ENCODE data around the gene IFT88. TPM values are rescaled to one million over a fixed set of nuclear protein-coding genes. Genes with fewer than 3 reads are reported as not detected.

The IFT88 gene
- polyA plus RNA-seq, 3 donors from 2014 or later: 5.6 to 6.9 (median 6.2) TPM

DNA sequence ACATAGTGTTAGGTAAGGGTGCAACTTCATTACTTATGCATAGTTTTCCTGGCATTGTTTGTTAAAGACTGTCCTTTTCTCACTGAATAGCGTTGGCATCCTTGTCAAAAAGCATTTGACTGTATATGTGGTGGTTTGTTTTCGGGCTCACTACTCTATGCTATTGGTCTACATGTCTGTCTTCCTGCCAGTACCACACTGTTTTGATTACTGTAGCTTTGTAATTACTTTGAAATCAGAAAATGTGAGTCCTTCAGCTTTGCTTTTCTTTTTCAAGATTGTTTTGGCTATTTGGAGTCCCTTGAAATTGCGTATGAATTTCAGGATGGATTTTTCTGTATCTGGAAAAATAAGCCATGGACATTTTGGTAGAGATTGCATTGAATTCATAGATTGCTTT, 56.0 kb downstream of the IFT88 start:
- no peak for DNase-seq
- peaks cover 6 to 12% of the 10 kb centered on the region in 2 donors for H3K4me1 Mint-ChIP-seq
- H3K27ac Mint-ChIP-seq: no peak overlapping the region
- H3K27me3 Mint-ChIP-seq (ENCODE audit: low read depth in 3 of 3): peaks cover 0 to 2% (median 0%) of the 10 kb centered on the region in 3 donors
- H3K4me3 Mint-ChIP-seq: no peak overlapping the region
- peaks cover 10 to 40% (median 23%) of the 10 kb centered on the region in 3 donors for H3K36me3 Mint-ChIP-seq
- H3K9me3 Mint-ChIP-seq: peaks cover 0 to 2% (median 0%) of the 10 kb centered on the region in 6 donors

DNA sequence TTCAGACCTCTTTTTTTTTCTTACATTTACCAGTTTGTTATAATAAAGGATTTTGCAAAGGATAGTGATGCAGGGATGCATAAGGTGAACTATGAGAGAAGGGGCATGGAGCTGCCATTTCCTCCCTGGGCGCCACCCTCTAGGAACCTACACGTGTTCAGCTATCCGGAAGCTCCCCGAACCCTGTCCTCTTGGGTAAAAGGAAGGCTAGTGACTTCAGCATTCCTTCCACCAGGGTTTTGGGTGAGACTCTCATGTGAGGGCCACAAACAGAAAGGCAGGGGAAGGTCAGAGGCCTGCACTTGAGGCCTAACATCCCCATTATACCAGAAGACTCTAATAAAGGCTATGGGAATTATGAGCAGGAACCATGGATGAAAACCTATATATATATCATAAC, 57.3 kb downstream of the IFT88 start:
- Mint-ChIP-seq H3K27ac (no peak overlapping the region), H3K9me3 (peaks cover 0 to 2% (median 0%) of the 10 kb centered on the region in 6 donors), H3K27me3 (ENCODE audit: low read depth in 3 of 3) (peaks cover 0 to 2% (median 0%) of the 10 kb centered on the region in 3 donors), H3K36me3 (peaks cover 10 to 36% (median 23%) of the 10 kb centered on the region in 3 donors), H3K4me3 (no peak overlapping the region), H3K4me1 (peaks cover 6 to 12% of the 10 kb centered on the region in 2 donors)
- no peak for DNase-seq

GRCh38 chr13:20633802-20634201, 66.8 kb downstream of the IFT88 start:
- DNase-seq: no peak
- Mint-ChIP-seq H3K27me3 (ENCODE audit: low read depth in 3 of 3) (peaks cover 0 to 2% (median 1%) of the 10 kb centered on the region in 3 donors), H3K9me3 (no peaks in the 10 kb centered on the region), H3K4me1 (peaks cover 0 to 4% of the 10 kb centered on the region in 2 donors), H3K4me3 (no peak overlapping the region), H3K27ac (no peak overlapping the region), H3K36me3 (peaks cover 14 to 29% (median 16%) of the 10 kb centered on the region in 3 donors)

GRCh38 chr13:20636079-20636478, 69.1 kb downstream of the IFT88 start:
- H3K36me3 Mint-ChIP-seq: peaks cover 12 to 31% (median 20%) of the 10 kb centered on the region in 3 donors
- H3K4me1 Mint-ChIP-seq: peaks cover 0 to 4% of the 10 kb centered on the region in 2 donors
- no peak for DNase-seq
- H3K27ac Mint-ChIP-seq: no peak overlapping the region
- peaks cover 0 to 3% (median under 1%) of the 10 kb centered on the region in 3 donors for H3K27me3 Mint-ChIP-seq (ENCODE audit: low read depth in 3 of 3)
- H3K9me3 Mint-ChIP-seq: no peaks in the 10 kb centered on the region
- H3K4me3 Mint-ChIP-seq: no peak overlapping the region

GRCh38 chr13:20637811-20638210, 70.9 kb downstream of the IFT88 start:
- no peak overlapping the region for H3K27ac Mint-ChIP-seq
- H3K4me1 Mint-ChIP-seq: peaks cover 0 to 4% of the 10 kb centered on the region in 2 donors
- H3K9me3 Mint-ChIP-seq: no peaks in the 10 kb centered on the region
- H3K4me3 Mint-ChIP-seq: no peak overlapping the region
- peaks cover 0 to 3% (median 0%) of the 10 kb centered on the region in 3 donors for H3K27me3 Mint-ChIP-seq (ENCODE audit: low read depth in 3 of 3)
- DNase-seq: no peak
- H3K36me3 Mint-ChIP-seq: peaks cover 4 to 20% (median 8%) of the 10 kb centered on the region in 3 donors

GRCh38 chr13:20647758-20648157, 80.8 kb downstream of the IFT88 start:
- Mint-ChIP-seq H3K4me1 (peaks cover 0 to 3% of the 10 kb centered on the region in 2 donors), H3K27ac (no peak overlapping the region), H3K27me3 (ENCODE audit: low read depth in 3 of 3) (no peaks in the 10 kb centered on the region), H3K36me3 (peaks cover 7 to 28% (median 25%) of the 10 kb centered on the region in 3 donors), H3K9me3 (peaks cover 0 to 2% (median 0%) of the 10 kb centered on the region in 6 donors), H3K4me3 (no peak overlapping the region)
- no peak for DNase-seq

GRCh38 chr13:20652946-20653345, 86.0 kb downstream of the IFT88 start:
- Mint-ChIP-seq H3K4me1 (peaks cover 0 to 4% of the 10 kb centered on the region in 2 donors), H3K36me3 (peaks cover 0 to 13% (median 3%) of the 10 kb centered on the region in 3 donors), H3K9me3 (no peaks in the 10 kb centered on the region), H3K27me3 (ENCODE audit: low read depth in 3 of 3) (no peaks in the 10 kb centered on the region), H3K4me3 (no peak overlapping the region), H3K27ac (no peak overlapping the region)
- DNase-seq: no peak

GRCh38 chr13:20654156-20654555, 87.2 kb downstream of the IFT88 start:
- Mint-ChIP-seq H3K27ac (no peak overlapping the region), H3K36me3 (peaks cover 0 to 20% (median 3%) of the 10 kb centered on the region in 3 donors), H3K27me3 (ENCODE audit: low read depth in 3 of 3) (no peaks in the 10 kb centered on the region), H3K4me3 (no peak overlapping the region), H3K9me3 (no peaks in the 10 kb centered on the region), H3K4me1 (peaks cover 0 to 4% of the 10 kb centered on the region in 2 donors)
- DNase-seq: no peak

DNA sequence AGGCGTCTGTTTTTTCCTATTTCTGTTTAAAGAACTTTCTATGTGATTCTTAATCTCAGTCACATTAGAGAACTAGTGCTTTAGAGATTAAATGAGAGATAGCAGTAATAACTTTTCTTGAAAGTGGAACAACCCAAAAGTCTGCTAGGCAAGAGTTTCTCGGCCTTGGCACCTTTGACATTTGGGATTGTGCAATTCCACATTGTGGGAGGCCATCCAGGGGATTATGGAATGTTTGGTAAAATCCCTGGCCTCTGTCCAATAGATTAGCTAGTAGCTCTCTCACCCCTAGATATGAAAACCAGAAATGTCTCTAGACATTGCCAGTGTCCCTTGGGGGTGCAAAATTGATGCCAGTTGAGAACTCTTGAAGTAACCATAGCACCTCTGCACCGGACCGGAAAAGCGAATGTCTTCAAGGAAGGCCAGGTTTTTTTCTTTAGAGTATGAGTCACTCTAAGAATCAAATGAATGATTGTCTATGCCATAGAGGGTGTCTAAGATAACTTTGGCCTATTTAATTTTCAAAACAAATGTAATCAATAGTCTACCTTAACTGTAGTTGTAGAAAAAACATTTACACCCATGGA, 91.6 kb downstream of the IFT88 start:
- Mint-ChIP-seq H3K27me3 (ENCODE audit: low read depth in 3 of 3) (no peaks in the 10 kb centered on the region), H3K36me3 (peaks cover 3 to 37% (median 9%) of the 10 kb centered on the region in 3 donors), H3K9me3 (no peaks in the 10 kb centered on the region), H3K4me1 (no peaks in the 10 kb centered on the region), H3K4me3 (no peak overlapping the region), H3K27ac (no peak overlapping the region)
- DNase-seq: no peak

DNA sequence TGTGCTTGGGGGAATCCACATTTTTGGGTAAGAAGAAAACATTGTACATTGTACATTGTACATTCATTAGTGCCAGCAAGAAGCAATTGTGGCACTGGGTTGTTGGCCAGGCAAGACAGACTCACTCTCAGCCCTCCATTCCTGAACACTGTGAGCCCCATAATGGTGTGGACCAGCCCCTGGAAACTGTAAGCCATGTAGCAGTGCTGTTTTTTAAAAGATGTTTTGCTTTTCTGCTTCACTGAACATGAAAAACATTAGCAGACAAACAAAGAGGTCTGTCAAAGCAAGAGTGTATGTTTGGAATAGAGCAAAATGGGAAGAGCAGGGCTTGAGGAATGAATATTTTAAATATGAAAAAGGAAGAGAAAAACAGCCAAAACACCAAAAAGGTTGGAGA, 97.4 kb downstream of the IFT88 start:
- DNase-seq: no peak
- no peaks in the 10 kb centered on the region for H3K4me1 Mint-ChIP-seq
- H3K36me3 Mint-ChIP-seq: peaks cover 3 to 31% (median 14%) of the 10 kb centered on the region in 3 donors
- H3K27ac Mint-ChIP-seq: no peak overlapping the region
- no peaks in the 10 kb centered on the region for H3K9me3 Mint-ChIP-seq
- H3K27me3 Mint-ChIP-seq (ENCODE audit: low read depth in 3 of 3): peaks cover 0 to 1% (median 1%) of the 10 kb centered on the region in 3 donors
- no peak overlapping the region for H3K4me3 Mint-ChIP-seq

DNA sequence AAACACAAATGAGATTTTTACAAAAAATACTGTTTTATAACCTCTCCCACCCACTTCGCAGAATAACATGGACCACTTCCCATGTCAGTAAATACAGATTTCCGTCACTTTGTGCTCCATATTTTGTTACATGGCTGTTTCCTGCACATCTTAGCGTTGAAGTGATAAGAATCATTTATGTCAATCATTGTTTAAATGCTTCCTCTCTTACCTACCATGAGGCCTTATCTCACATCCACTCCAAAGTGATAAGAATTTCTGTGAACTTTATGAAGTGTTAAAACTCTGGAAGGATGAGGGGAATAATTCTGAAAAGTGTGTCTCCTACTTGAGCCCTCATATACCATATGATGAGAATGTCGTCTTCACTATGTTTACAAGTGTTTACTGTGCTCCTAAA, 100.0 kb downstream of the IFT88 start:
- Mint-ChIP-seq H3K9me3 (no peaks in the 10 kb centered on the region), H3K36me3 (peaks cover 0 to 20% (median 9%) of the 10 kb centered on the region in 3 donors), H3K27ac (no peak overlapping the region), H3K27me3 (ENCODE audit: low read depth in 3 of 3) (peaks cover 0 to 4% (median 2%) of the 10 kb centered on the region in 3 donors), H3K4me1 (peaks cover 0 to 4% of the 10 kb centered on the region in 2 donors), H3K4me3 (no peak overlapping the region)
- DNase-seq: no peak

- Mint-ChIP-seq H3K4me3 (no peak overlapping the region), H3K4me1 (peaks cover 0 to 4% of the 10 kb centered on the region in 2 donors), H3K36me3 (peaks cover 0 to 20% (median 9%) of the 10 kb centered on the region in 3 donors), H3K27ac (no peak overlapping the region), H3K27me3 (ENCODE audit: low read depth in 3 of 3) (peaks cover 0 to 4% (median 2%) of the 10 kb centered on the region in 3 donors), H3K9me3 (no peaks in the 10 kb centered on the region)
- DNase-seq: peak in 2 of 3 donors; percentile 7 to 27
Measured at GRCh38 chr13:20667857-20668437, 101.0 kb downstream of the IFT88 start.

DNA sequence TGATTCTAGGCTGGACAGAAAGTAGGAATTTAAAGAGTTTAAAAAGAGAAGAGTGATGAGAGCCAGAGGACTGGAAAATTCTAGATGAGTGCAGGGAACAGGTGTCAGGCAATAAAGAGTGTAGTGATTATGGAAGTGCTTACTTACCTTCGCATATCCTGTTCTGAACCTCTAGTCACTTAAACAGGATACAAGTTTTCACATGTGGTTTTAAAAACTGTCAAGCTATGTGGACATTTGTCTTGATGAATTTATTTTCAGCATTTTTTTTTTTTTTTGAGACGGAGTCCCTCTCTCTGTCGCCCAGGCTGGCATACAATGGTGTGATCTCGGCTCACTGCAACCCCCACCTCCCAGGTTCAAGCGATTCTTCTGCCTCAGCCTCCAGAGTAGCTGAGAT, 102.2 kb downstream of the IFT88 start:
- no peaks in the 10 kb centered on the region for H3K9me3 Mint-ChIP-seq
- peak overlapping the region in 1 of 6 donors; percentile 42 for H3K27ac Mint-ChIP-seq
- H3K36me3 Mint-ChIP-seq: peaks cover 6 to 22% (median 16%) of the 10 kb centered on the region in 3 donors
- peaks cover 0 to 4% of the 10 kb centered on the region in 2 donors for H3K4me1 Mint-ChIP-seq
- peak; percentile 53 to 69 (median 57) for DNase-seq
- H3K4me3 Mint-ChIP-seq: no peak overlapping the region
- peaks cover 0 to 4% (median 2%) of the 10 kb centered on the region in 3 donors for H3K27me3 Mint-ChIP-seq (ENCODE audit: low read depth in 3 of 3)

DNA sequence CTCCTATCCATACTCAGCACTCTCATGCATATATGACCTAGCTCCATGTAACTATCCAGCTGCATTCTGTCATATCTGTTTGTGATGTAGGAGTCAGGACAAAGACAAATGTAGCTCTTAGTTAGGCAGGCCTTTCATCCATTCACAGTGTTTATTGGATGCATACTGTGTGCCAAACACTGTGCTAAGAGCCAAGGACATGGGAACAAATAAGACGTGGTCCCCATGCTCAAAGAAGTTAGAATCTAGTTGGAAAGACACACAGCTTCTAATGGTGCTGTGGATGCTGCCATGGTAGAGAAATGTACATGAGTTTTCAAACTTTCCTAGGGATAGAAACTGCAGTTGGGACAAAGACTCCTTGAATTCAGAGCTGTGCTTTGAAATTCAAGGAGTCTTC, 104.8 kb downstream of the IFT88 start:
- Mint-ChIP-seq H3K27me3 (ENCODE audit: low read depth in 3 of 3) (peaks cover 0 to 4% (median 2%) of the 10 kb centered on the region in 3 donors), H3K27ac (no peak overlapping the region), H3K4me3 (no peak overlapping the region), H3K4me1 (peaks cover 0 to 4% of the 10 kb centered on the region in 2 donors), H3K9me3 (no peaks in the 10 kb centered on the region), H3K36me3 (peaks cover 7 to 22% (median 16%) of the 10 kb centered on the region in 3 donors)
- no peak for DNase-seq
